Activated T-cell treated with anti-CD3 and anti-CD28 coated beads for 1 hour (primary cell): ENCODE data around the gene MSRB3.

Experiments used
- DNase-seq: peaks from one replicate; pipeline ENCODE4 v3.0.0-alpha.2; 2020; ENCODE audit warnings: low read depth

Gene MSRB3

GRCh38 chr12:65326616-65327015 is 48.1 kb downstream of the MSRB3 start:
- no peak for DNase-seq

DNA sequence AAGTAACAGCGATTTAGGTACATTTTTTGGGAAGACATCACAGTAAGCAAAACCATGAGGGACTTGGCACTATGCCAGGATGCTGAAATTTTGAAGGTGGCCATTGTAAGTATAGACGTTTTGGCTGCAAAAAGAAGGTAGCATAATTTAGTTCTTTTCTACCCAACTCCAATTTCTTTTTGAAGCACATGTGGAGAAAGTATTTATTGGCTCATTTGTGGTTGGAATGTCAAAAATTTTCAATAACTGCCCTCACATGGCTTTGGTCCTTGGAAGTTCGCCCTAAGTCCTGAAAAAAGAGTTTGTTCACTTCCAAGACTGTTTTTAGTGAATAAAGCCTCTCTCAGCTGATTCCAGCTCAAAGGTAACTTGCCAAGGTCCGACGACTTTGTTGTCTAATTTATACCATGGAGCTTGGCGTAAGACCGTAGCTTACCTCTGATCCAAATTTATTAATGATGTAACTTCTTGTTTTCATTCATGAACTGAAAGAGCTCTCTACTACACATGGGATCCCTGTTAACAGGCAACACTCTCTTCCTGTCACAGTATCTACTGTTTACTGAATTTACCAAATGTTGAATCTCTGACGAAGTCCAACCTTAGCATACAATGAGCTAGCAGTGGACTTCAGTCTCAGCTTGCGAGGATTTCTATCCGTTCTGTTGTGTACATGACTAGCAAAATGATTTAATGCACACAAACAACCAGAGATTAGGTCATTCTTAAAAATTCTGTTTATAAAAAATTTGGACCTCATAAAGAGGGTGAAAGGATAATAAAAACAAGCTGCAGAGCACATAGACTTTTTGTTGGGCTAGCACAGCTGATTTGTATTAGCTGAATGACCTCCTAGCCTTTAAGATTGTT is 49.0 kb downstream of the MSRB3 start:
- no peak for DNase-seq

DNA sequence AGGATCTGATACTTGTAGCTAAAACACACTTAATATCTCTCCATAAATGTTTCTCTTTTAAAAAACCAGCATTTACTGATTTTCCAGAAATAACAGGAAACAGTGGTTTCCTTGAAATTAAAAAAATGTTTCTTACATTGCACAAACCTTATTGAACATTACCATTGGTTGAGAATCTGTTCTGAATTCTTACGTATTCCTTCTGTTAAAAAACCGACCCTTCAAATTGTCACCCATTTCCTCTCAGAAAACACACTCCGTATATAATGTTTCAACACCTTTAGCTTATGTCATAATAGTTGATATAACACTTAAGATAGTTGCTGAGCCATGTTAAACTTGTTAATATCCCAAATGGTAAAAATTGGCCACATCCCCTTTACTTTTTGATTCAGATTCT is 51.2 kb downstream of the MSRB3 start:
- DNase-seq = no peak

DNA sequence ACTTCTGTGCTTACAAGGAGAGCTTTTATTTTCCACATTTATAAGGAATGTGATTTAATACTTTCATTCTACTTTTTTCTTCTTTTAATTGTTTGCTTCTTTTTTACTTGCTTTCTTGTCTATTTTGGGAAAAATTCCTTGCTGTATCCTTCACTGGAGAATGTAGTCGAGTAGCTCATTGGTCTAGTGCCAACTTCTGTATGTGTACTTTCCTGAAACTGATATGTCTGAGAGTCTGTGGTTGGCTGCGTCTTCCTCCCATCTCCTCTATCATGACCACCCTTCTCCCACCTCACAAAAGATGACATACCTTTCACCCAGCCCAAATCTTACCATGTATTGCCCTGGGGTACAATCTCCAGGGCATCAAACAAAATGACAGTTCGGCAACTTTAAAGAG is 51.8 kb downstream of the MSRB3 start:
- no peak for DNase-seq

GRCh38 chr12:65331456-65331855 is 53.0 kb downstream of the MSRB3 start:
- no peak for DNase-seq

DNA sequence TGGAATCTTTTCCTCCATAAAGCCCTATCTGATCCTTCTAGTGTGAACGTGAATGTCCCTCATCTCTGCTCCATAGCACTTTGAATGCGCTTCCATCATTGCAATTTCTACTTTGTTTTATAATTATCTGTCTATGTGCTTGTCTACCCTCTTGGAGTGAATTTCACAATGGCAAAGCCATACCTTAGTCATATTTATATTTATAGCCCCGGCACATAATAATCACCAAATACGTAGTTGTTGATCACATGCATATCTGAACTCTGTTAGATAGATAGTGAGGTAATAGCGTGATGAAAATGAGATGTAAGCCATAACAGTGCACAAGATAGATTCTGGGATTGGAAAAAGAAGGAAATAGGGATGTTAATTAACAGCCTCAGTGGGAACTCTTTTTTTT is 55.2 kb downstream of the MSRB3 start:
- no peak for DNase-seq

DNA sequence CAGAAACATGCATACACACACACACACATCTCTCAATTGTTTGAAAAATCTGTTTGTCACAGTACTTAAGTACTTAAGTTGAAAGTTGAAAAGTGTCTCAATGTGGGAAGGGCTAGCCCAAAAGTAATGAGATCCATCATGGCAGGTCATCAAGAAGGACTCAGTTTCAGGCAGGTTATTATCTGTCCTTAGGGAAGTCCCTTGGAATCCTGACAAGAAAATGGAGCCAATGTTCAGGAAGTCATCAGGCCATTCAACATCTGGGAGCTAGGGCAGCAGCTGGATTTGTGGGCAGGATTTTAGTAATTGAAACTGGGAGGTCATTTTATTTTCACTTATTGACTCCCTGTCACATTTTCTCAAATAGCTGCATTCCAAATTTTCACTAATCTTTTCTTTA is 56.0 kb downstream of the MSRB3 start:
- no peak for DNase-seq

GRCh38 chr12:65335021-65335714 is 56.7 kb downstream of the MSRB3 start:
- DNase-seq = no peak

DNA sequence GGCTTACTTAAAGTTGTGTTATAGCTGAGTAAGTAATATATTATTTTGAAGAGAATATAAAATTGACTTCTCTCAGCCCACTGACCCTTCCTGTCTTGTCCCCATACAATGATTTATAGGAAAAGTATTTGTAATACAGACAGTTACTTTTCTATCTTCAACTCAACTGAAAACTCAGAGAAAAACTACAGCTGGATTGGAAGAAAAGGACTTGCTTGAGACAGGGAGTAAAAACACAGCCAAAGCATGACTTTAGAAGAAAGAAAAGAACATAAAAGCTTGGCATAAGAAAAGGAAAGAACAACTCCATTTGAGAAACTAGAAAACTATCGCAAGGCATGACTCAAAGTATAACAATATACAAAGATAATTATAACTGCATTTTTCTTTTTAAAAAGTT is 57.5 kb downstream of the MSRB3 start:
- no peak for DNase-seq

DNA sequence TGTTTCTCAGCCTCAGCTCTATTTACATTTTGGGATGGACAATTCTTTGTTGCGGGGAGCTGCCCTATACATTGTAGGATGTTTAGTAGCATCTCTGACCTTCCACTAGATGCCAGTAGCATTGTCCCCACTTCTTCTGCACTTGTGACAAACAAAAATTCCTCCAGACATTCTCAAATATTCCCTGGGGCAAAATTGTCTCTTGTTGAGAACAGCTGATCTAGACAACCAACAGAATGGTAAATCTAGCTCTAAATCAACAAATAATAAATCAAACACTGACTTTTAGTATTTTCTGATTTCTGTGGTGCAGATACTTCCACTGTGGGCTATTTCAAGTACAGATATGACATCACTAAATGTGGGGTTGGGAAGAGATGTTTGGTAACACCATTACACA is 60.7 kb downstream of the MSRB3 start:
- no peak for DNase-seq

- DNase-seq = no peak
These were observed 64.7 kb downstream of the MSRB3 start for GRCh38 chr12:65343230-65343629.

DNA sequence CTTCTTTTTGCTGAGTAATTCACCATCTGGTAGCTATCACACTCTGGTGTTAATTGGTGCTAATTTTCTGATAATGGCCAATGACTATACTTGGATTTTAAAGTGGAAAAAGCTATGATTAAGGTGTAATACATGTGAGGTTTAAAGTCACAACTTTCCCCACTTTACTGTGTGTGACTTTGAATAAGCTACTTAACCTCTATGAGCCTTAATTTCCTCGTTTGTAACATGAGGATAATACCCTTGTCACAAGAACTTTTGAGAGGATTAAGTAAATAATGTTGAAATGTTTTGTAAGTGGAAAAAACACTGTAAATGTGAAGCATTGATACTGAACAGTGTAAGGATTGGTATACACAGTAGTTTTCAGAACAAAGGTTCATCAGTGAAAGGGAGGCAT is 65.3 kb downstream of the MSRB3 start:
- no peak for DNase-seq

DNA sequence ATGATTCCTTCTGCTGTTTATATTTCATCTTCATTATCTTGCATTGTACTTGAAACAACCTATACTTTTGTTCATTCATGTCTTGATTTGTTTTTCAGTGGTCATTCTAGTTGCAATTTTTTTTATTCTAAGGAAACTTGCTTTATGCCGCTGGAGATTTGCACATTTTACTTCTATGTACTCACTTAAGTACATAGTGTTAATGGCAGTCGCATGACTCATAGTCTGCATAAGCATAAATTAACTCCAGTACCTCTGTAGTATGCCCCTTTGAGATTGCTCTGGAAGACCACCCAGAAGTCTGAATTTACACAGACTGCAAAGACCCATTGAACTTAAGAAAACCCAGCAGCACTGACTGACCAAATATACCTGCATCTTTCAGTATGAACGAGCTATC is 77.0 kb downstream of the MSRB3 start:
- DNase-seq = no peak

- DNase-seq = no peak
These were observed 84.0 kb downstream of the MSRB3 start for GRCh38 chr12:65362234-65363031.

DNA sequence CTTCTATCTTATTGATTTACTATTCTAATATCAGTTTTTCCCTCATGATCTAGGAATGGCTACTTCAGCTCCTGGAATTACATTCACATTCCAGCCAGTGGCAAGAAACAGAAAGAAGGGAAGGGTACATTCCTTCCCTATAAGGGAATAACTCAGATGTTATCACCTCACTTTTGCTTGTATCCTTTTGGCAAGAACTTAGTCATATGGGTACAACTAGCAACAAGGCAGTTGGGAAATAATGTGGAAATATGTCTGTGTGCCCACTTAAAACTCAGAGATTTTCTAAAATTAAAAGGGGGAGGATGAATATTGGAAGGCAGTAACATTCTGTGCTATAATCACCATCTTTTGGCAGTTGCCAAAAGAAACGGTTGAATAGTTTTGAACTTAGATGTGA is 85.6 kb downstream of the MSRB3 start:
- no peak for DNase-seq

DNA sequence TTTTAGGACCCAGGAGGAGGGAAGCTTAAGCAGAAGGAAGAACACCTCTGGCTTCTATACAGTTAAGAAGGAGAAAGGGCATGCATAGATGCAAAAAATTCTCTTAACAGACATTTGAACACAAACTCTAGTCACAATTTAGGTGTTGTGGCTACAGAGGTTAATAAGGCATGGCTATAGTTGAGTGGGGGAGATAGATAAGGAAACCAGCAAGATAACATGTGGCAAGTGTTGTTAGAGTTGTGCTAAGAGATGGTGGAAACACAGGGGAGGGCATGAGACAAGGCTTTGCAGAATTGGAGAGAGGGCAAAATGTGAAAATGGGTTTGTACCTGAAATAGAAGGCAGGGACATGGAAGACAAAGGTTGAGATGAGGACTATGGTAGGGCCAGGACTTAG is 88.9 kb downstream of the MSRB3 start:
- no peak for DNase-seq

- DNase-seq = no peak
These were observed 89.6 kb downstream of the MSRB3 start for GRCh38 chr12:65368055-65368454.

GRCh38 chr12:65372574-65372973 is 94.1 kb downstream of the MSRB3 start:
- DNase-seq = no peak

DNA sequence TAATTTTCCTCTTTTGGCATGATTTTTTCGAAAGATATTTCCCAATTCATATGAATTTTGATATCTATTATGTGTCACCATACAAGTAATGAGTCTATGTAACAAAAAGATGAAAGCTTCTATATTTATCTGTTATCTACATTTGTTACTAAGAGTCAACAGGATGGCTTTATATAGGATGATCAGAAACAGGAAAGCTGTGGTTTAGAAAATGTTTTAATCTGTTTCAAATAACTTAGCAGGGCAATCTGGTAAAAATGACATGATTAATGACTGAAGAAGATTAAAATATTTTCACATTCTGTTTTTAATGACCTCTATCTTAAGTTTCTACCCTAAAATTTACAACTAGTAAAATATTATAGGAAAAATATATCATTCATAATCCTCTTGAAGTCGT is 105.8 kb downstream of the MSRB3 start:
- DNase-seq = no peak

- DNase-seq = no peak
These were observed 108.9 kb downstream of the MSRB3 start for GRCh38 chr12:65387396-65387795.

GRCh38 chr12:65389436-65389835 is 111.0 kb downstream of the MSRB3 start:
- no peak for DNase-seq

DNA sequence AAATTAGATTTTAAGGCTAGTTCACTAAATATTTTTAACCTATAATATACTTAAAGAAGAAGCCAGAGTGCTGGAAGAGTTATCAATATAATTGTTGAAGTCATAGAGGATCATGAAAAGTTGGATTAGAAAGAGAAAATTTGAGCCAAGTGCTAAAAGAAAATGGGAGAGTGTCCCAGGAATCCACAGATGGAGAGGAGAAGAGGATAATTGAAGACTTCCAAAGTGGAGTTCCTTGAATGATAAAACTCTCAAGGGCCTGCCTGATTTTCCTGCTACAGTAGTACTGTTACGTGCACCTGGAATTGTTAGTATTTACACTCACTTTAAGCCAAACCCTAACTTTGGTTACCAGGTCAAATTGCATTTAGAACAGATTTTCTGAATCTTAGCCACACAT is 113.2 kb downstream of the MSRB3 start:
- DNase-seq = no peak

DNA sequence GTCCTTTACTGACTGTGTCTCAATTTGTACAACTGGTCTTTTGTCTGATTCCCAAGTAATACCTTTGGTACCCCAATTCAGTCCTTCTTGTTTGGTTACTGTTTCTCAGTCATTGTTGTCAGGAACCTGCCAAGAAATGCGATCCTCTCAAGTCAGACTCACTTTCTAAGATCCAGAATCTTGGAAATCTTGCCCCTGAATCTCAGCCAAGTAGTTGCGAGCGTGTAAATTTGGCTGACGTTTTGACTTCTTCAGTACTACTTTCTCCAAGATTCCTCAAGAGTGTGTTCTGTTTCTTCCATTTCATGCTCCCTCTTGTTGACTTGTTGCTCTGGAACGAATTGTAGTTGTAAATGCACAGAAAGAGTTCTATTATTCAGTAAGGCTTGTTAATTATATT is 114.0 kb downstream of the MSRB3 start:
- DNase-seq = no peak
